Adrenal gland (tissue), 5 donors: ENCODE data around the gene CAMK2D.

Experiments
- CTCF ChIP-seq, 6 experiments: fragments of 450-650 bp in 4 of 6; fragments of 200-600 bp in 2 of 6; sonication (generic) in 1 of 6; IDR thresholded peaks; 1 replicate in 5 of 6; 2 replicates in 1 of 6; pipeline versions ENCODE4 v1.5.1 to v1.8.0; 2016 to 2021; ENCODE audit warnings: antibody characterized with exemption in 6 of 6, mild to moderate bottlenecking in 2 of 6, moderate library complexity in 1 of 6
- POLR2A ChIP-seq, 2 donors: fragments of 450-650 bp; IDR thresholded peaks; one replicate each; pipeline ENCODE4 v1.6.1; 2017; ENCODE audit warnings: antibody characterized with exemption in 2 of 2, mild to moderate bottlenecking in 2 of 2, moderate library complexity in 1 of 2
- donor health status: DM: no; HTN: no; CAD: no.

GRCh38 chr4:113694008-113694407 is 67.5 kb downstream of the CAMK2D start:
- TF ChIP-seq POLR2A (IDR thresholded peaks at IDR 0.05) (no peak), CTCF (IDR thresholded peaks at IDR 0.05) (no peak)
